Measurements from ENCODE around the gene SYNGR3.

SYNGR3 gene

GRCh38 chr16:1978476-1979120 is 11.2 kb upstream of the SYNGR3 start:
- DNase-seq = no peak

- no peak for DNase-seq
These were observed 10.3 kb upstream of the SYNGR3 start for GRCh38 chr16:1979271-1980029.

DNA sequence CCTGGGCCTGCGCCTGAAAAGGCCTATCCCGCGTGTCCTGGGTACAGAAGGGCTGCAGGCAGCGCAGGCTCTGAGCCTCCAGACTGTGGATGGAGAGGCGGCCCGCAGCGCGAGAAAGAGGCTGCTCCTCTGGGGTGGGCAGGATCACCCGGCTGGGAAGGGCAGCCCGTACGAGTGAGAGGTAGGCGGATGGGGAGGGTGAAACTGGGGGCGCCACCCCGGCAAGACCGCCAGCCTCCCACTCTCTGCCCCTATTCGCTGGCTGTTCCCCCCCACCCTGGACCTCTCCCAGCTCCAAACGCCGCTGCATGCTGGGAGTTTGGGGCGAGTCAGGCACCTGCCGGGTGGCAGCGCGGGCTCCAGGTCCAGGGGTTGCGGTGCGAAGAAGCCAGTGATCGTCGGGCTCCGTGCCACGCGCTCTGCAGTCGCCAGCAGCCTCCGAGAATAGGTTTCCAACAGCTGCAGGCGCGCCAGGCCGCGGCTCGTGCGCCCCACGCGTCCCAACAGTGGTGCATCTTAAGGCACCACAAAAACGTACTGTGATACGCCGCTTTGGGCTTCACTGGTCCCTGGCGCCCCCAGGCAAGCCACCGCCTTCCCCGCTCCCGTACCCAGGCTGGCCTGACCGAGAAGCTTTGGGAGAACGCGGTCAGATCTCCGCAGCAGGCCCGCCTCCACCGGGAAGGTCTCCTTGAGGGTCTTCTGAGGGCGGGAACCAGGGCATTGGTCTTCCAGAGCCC is 9.6 kb upstream of the SYNGR3 start:
- no peak for DNase-seq

- no peak for DNase-seq
These were observed 9.0 kb upstream of the SYNGR3 start for GRCh38 chr16:1980770-1981087.

DNA sequence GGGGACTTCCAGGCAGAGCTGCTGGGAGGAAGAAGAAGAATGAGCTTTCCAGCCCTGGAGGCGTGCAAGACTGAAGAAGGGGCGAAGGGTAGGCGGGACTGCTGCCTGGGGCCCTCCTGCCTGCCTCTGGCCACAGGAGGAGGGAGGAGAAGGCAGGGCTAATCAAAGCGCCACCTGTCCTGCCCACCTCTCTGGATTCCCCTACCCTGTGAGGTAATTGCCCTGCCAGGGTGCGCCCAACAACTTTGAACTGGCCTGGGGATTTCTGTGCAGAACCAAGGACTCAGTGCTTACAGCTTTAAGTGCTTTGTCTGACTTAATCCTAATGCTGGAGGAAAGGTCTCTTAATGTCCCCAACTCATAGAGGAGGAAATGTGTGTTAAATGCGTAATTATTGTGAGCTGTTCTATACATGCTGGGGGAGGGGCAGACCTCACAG is 8.4 kb upstream of the SYNGR3 start, which contains the start of gene NOXO1:
TSS of gene NOXO1 (minus strand) at position 72 of the 439 bp plus-strand sequence. CDS start 290 bp downstream, outside the sequence.
- DNase-seq = no peak

- DNase-seq = no peak
These were observed 7.7 kb upstream of the SYNGR3 start for GRCh38 chr16:1982013-1982433.

DNA sequence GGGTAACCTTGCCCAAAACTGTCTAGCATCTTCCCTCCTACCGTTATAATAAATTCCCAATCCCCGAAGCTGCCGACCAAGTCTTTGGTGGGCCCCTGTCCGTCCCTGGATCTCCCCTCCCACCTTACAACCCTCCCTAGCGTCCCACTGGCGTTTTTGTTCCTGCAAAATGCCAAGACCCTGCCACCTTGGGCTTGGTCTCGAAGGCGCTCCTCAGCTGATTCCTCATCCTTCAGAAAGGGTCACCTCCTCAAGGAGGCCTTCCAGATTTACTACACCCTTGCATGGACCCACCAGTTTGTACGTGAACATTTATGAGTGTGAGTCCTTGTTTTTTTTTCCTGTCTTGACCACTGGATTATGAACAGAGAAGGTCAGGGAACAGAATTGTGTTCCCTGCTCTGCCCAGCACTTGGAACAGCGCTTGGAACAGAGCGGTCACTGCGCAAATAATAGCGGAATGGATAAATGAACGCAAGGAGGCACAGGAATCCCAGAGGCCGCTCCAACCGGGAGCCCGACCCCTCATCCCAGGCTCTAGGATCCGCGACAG is 6.7 kb upstream of the SYNGR3 start:
- no peak for DNase-seq

DNA sequence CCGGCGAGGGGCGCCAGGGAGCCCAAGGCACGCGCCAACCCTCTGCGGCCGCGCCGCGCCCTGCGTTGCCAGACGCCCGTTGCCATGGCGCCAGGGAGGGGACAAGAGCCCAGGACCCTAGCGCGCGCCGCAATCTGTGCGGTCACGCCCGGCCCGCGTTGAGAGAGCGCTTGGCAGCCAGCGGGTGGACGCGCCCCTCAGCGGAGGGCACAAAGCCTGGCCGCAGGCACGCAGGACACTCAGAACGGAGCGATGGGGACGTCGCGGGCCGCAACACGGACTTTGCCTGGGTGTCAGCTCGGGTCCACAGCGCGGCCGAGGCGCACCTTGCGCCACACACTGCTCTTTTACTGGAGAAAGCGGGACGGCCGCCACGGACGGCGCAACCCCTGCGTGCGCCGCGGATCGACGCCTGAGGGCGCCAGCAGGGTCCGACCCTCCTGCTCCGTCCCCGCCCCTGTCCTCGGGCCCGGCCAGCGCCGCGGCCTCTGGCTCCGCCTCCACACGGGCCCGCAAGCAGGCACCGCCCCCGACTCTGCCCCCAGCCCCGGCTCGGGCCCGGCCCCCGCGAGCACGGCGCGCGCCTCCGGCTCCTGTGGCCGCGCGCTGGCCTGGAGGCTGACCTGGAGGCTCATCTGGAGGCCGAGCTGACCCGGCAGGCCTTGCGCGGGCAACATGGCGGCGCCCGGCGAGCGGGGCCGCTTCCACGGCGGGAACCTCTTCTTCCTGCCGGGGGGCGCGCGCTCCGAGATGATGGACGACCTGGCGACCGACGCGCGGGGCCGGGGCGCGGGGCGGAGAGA is 6.0 kb upstream of the SYNGR3 start, which contains the start of gene GFER:
TSS of gene GFER (plus strand) at position 650 of the 803 bp plus-strand sequence. CDS start at position 676, 26 bp downstream.
- peak; percentile 89 for DNase-seq

DNA sequence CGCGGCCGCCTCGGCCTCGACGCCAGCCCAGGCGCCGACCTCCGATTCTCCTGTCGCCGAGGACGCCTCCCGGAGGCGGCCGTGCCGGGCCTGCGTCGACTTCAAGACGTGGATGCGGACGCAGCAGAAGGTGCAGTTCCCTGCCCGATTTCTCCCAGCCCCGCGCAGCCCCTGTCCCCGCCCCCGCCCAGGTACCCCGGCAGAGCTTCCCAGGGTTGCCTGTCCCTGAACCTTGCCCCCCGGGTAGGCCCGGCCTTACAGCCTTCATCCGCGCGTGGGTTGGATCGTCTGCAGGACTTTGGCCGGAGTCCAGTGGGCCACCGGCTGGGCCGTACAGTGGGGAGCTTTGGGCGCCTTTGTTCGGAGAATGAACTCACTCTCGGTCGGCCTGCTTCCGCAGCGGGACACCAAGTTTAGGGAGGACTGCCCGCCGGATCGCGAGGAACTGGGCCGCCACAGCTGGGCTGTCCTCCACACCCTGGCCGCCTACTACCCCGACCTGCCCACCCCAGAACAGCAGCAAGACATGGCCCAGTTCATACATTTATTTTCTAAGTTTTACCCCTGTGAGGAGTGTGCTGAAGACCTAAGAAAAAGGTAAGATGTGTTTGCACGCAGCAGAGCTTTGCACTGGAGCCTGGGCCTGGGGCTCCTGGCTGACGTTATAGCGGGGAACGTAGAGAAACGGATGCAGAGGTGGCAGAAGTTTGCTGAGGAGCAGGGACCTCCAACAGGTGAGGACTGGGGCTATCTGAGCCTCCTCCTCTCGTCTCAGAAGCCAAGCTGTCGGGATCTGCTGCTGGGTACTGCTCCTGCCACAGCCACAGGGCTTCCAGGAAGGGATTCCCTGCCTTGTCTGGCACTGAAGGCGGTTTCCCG is 5.2 kb upstream of the SYNGR3 start:
- DNase-seq = no peak

GRCh38 chr16:1985466-1986150 is 4.2 kb upstream of the SYNGR3 start:
- no peak for DNase-seq

DNA sequence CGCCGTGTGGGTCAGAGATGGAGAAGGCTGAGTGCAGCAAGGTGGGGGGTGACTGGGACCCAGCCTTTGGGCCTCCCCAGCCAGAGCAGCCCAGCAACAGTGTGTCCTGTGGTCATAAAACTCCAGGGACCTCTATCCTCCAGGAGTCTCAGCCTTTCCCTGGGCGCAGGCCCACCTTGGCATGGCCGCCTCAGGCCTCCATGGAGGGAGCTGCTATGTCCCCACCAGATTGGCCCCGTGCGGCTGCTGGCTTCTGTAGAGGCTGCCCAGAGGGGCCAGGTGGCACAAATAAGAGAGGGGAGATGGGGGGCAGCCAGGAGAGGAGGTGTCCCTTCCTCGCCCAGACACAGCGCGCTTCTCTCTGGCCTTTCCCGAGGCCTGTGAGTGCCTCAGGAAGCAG is 2.6 kb upstream of the SYNGR3 start:
- DNase-seq = no peak

- DNase-seq = no peak
These were observed 256 bp downstream of the SYNGR3 start for GRCh38 chr16:1990101-1990350.

DNA sequence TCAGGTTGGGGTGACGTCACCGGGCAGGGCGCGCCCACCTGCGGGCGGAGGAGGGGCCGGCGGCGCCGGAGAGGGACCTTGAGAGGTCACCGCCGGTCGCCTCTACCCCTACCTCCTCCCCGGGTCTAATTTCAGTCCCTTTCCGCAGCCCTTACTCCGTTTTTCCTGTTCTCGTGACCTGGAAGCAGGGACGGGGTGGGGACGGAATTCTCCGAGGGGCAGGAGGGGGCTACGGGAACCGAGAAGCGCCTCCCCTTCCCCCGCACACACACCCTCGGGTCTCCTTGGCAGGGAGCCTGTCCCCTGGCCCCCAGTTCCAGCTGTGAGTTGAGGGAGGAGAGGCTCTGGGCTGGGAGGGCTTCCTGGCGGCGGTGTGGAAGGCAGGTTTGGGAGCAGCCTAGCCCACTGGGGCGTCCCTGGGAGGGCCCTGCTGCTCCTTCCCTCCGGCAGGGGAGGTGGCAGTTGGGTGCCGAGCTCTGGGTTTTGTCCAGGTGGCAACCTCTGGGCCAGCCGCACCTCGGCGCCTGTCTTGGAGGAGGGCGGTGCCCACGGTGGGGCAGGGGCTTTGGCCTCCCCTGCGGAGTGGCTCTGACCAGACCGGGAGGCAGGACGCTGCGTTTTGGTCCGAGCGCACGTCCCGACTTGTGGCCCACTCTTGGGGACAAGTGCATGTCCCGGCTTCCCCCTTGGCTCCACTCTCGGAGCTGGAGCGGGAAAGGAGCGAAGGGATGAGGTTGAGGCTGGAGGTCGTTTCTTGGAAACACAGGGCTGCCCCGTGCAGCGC is 773 bp downstream of the SYNGR3 start:
- DNase-seq = peak; percentile 78

GRCh38 chr16:1991135-1991551 is 1.4 kb downstream of the SYNGR3 start:
- peak; percentile 77 for DNase-seq

GRCh38 chr16:1991588-1991947 is 1.8 kb downstream of the SYNGR3 start:
- DNase-seq = no peak

GRCh38 chr16:1991948-1992703 is 2.4 kb downstream of the SYNGR3 start:
- DNase-seq = peak; percentile 99

- no peak for DNase-seq
These were observed 3.0 kb downstream of the SYNGR3 start for GRCh38 chr16:1992704-1993317.

DNA sequence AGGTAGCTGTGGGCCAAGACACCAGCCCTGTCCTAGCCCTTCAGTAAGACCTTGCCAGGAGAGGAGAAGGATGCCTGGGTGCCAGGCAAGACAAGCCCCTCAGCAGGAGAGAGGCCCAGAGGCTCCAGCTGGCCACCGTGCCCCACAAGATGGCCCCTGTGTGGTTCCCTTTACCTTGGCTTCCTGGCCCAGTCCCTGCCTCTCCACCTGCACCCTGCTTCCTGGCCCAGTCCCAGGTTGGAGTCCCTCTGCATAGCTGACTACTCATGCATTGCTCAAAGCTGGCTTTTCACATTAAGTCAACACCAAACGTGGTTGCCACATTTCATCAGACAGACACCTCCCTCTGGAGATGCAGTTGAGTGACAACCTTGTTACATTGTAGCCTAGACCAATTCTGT is 4.0 kb downstream of the SYNGR3 start:
- peak; percentile 70 for DNase-seq
